GM23338 (cell line): ENCODE data around the gene PPP1R7.
A peak's percentile ranks its signal among the peaks of the same experiment; 100 is the strongest.

Experiments used
- POLR2AphosphoS5 ChIP-seq: IDR thresholded peaks from 2 replicates; pipeline ENCODE4 v1.6.1; 2016; ENCODE audit warnings: antibody characterized with exemption, low read depth
- TF ChIP-seq, protein P1 (sequence below), 2 experiments: fragments of 200-600 bp in 1 of 2; sonication (generic) in 1 of 2; conservative IDR thresholded peaks; 2 replicates each; pipeline versions ENCODE4 v1.5.1 to v1.6.1; 2016 to 2017; ENCODE audit warnings: antibody characterized with exemption in 2 of 2, low read depth in 2 of 2, mild to moderate bottlenecking in 2 of 2, moderate library complexity in 1 of 2

DNA sequence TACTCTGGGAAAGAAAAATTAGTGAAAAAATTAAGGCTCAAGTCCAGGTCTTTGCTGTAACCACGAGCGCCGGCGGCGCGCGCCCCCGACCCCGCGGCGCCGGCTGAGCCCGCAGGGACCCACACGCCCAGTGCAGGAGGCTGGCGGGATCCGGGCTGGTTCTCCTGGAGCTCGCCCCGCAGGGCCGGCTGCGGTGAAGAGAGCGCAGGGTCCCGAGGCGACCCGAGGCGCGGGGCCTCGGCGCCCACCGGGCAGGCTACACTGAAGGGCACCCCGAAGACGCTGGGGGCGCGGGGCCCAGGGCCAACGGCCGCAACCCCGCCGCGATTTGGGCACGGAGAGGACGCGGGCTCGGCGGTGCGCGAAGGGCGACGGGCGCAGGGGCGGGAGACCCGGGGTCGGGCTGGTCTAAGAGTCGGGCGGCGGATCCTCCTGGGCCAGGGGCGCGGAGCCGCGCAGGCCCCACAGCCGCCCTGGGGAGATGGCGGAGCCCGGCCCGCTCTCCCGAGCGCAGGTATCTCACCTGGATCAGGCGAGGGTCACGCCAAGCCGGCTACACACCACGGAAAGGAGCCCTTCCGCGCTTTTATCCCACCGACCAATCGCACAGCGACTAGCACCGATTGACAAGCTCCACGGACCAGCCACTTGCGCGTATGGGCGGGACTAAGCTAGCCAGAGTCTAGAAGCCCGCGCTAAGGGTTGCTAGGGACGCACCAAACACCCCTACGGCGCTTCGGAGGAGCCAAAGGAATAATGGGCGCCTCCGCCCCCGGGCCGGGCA is 1.2 kb upstream of the PPP1R7 start, which contains the start of gene PASK:
- TF ChIP-seq POLR2AphosphoS5 = peak; percentile 73
- TF ChIP-seq, protein P1, sequence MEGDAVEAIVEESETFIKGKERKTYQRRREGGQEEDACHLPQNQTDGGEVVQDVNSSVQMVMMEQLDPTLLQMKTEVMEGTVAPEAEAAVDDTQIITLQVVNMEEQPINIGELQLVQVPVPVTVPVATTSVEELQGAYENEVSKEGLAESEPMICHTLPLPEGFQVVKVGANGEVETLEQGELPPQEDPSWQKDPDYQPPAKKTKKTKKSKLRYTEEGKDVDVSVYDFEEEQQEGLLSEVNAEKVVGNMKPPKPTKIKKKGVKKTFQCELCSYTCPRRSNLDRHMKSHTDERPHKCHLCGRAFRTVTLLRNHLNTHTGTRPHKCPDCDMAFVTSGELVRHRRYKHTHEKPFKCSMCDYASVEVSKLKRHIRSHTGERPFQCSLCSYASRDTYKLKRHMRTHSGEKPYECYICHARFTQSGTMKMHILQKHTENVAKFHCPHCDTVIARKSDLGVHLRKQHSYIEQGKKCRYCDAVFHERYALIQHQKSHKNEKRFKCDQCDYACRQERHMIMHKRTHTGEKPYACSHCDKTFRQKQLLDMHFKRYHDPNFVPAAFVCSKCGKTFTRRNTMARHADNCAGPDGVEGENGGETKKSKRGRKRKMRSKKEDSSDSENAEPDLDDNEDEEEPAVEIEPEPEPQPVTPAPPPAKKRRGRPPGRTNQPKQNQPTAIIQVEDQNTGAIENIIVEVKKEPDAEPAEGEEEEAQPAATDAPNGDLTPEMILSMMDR (conservative IDR thresholded peaks at IDR 0.05; ENCODE audit: low read depth in 2 of 2) = no peak
